Testis (tissue), 3 donors: ENCODE data around the gene USP17L10. TPM values are rescaled to one million over a fixed set of nuclear protein-coding genes. Genes with fewer than 3 reads are reported as not detected.
"Not testable (repeated sequence)": the region's sequence is repeated elsewhere in the genome, so short reads cannot be mapped to it uniquely, and the experiment has no call there.

ENCODE experiments used
- DNase-seq: peaks from one replicate; pipeline ENCODE4 v3.0.0-alpha.2; 2019
- H3K27ac ChIP-seq, 2 donors: fragments of 200-600 bp; sonication (generic); one replicate each; pipeline ENCODE4 v1.5.1; 2019
- H3K27me3 ChIP-seq: fragments of 200-600 bp; sonication (generic); one replicate; pipeline ENCODE4 v1.5.1; 2019
- H3K36me3 ChIP-seq: fragments of 200-600 bp; sonication (generic); one replicate; pipeline ENCODE4 v1.5.1; 2017; ENCODE audit warnings: low read depth; ENCODE audit errors: missing control alignments
- H3K4me1 ChIP-seq: fragments of 200-600 bp; sonication (generic); one replicate; pipeline ENCODE4 v1.5.1; 2019
- H3K4me3 ChIP-seq, 2 donors: fragments of 200-600 bp; sonication (generic); one replicate each; pipeline ENCODE4 v1.5.1; 2017 to 2019
- H3K9me3 ChIP-seq: fragments of 200-600 bp; sonication (generic); one replicate; pipeline ENCODE4 v1.5.1; 2017
- WGBS, 2 donors: methylation state at CpG; one replicate each; pipeline ENCODE4 v1.1.5; 2018; 5-methylcytosine and 5-hydroxymethylcytosine counted together
- intact Hi-C: fragments of 100-400 bp; cut with DNase I; formaldehyde crosslinking; loops from one replicate; pipeline ENCODE4 v1.15.1; 2023; ENCODE audit warnings: low total_unique reads
- polyA plus RNA-seq: library from polyadenylated mRNA; stranded (reverse); fragments of 350-450 nt; fragmentation: Illumina TruSeq; extraction: RNeasy Lipid Tissue Mini Kit (QIAGEN cat#74804); gene quantifications from one replicate; pipeline ENCODE4 v1.2.3, GENCODE V29; 2014; ENCODE audit warnings: low read depth, low replicate concordance; ENCODE audit not compliant: insufficient read depth
- total RNA-seq, 2 donors: library from RNA; depleted of rRNA; stranded (reverse); fragments of >200 nt; gene quantifications; one replicate each; pipeline ENCODE4 v1.2.3, GENCODE V29; 2016

USP17L10 gene
- total and polyA plus RNA-seq, 3 donors from 2014 or later: not detected

DNA sequence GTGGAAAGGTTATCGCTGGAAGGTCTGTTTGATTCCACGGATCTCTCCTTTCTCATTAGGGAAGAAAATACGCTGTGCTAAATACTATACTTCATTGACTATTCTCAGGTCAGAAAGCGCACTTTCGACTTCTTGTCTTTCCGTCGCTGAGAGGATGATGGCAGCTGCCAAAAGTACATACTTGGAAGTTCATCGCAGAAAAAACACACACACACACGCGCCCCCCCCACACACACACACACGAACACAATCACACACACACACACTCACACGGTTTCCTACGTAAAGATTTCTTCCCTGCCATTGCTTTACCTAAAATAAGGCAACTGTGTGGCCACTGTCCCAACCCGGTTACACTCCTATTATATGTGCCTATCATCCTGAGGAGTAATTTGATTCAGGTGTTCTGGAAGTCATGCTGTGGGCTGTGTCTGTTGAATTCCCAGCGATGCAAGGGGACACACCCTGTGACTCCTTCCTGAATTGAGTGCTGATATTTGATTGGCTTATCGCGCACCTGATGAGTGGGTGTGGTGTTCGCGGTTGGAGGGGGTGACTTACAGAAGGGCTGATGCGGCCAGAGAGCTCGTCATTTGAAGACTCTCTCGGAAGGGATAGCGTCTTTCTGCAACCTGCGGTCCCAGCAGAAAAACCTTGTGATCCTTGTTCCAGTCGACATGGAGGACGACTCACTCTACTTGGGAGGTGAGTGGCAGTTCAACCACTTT, 37.7 kb downstream of the USP17L10 start, which contains the start of gene USP17L18:
Gene USP17L18, plus strand, starts transcription at position 678 of the 728 bp plus-strand sequence. Its CDS starts 0 bp downstream, at position 678.
- 50 to 55% methylated on average over 9 to 11 of the region's 26 CpGs for WGBS, 2 donors

DNA sequence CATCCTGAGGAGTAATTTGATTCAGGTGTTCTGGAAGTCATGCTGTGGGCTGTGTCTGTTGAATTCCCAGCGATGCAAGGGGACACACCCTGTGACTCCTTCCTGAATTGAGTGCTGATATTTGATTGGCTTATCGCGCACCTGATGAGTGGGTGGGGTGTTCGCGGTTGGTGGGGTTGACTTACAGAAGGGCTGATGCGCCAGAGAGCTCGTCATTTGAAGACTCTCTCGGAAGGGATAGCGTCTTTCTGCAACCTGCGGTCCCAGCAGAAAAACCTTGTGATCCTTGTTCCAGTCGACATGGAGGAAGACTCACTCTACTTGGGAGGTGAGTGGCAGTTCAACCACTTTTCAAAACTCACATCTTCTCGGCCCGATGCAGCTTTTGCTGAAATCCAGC, 42.6 kb downstream of the USP17L10 start, which contains the start of gene USP17L19:
Gene USP17L19, plus strand, starts transcription at position 301 of the 400 bp plus-strand sequence. Its CDS starts 0 bp downstream, at position 301.
- whole genome bisulfite sequencing, 2 donors: no CpG with 5 or more reads among the region's 13 CpGs
- intact Hi-C loops, H3K9me3 ChIP-seq, H3K4me1 ChIP-seq, H3K4me3 ChIP-seq, H3K27ac ChIP-seq, H3K36me3 ChIP-seq, H3K27me3 ChIP-seq, DNase-seq: not testable (repeated sequence)

More for the DNA sequence above, 37.7 kb downstream of the USP17L10 start, which contains the start of gene USP17L18:
- peak; percentile 13 for DNase-seq
- H3K9me3 ChIP-seq, H3K4me1 ChIP-seq, H3K27ac ChIP-seq, H3K4me3 ChIP-seq, intact Hi-C loops, H3K27me3 ChIP-seq, H3K36me3 ChIP-seq: not testable (repeated sequence)

DNA sequence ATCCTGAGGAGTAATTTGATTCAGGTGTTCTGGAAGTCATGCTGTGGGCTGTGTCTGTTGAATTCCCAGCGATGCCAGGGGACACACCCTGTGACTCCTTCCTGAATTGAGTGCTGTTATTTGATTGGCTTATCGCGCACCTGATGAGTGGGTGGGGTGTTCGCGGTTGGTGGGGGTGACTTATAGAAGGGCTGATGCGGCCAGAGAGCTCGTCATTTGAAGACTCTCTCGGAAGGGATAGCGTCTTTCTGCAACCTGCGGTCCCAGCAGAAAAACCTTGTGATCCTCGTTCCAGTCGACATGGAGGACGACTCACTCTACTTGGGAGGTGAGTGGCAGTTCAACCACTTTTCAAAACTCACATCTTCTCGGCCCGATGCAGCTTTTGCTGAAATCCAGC, 47.4 kb downstream of the USP17L10 start, which contains the start of gene USP17L20:
Gene USP17L20, plus strand, starts transcription at position 301 of the 400 bp plus-strand sequence. Its CDS starts 0 bp downstream, at position 301.
- H3K4me3 ChIP-seq, H3K36me3 ChIP-seq, H3K27me3 ChIP-seq, H3K27ac ChIP-seq, H3K9me3 ChIP-seq, intact Hi-C loops, DNase-seq, H3K4me1 ChIP-seq: not testable (repeated sequence)
- WGBS, 2 donors: no CpG with 5 or more reads among the region's 15 CpGs

Other genes with a start within 250 kb of the USP17L10 start
- not detected for gene FAM90A26, start 40.2 kb upstream of the USP17L10 start, total RNA-seq
- gene FAM90A26, start 40.2 kb upstream of the USP17L10 start, polyA plus RNA-seq: not detected
- not detected for gene USP17L11, start 4.7 kb downstream of the USP17L10 start, total RNA-seq
- not detected for gene USP17L11, start 4.7 kb downstream of the USP17L10 start, polyA plus RNA-seq
- not detected for gene USP17L12, start 9.5 kb downstream of the USP17L10 start, total RNA-seq
- not detected for gene USP17L12, start 9.5 kb downstream of the USP17L10 start, polyA plus RNA-seq
- gene USP17L13, start 14.2 kb downstream of the USP17L10 start, total RNA-seq: not detected
- gene USP17L13, start 14.2 kb downstream of the USP17L10 start, polyA plus RNA-seq: not detected
- not detected for gene USP17L15, start 23.7 kb downstream of the USP17L10 start, total RNA-seq
- not detected for gene USP17L15, start 23.7 kb downstream of the USP17L10 start, polyA plus RNA-seq
- gene USP17L17, start 33.2 kb downstream of the USP17L10 start, total RNA-seq: not detected
- not detected for gene USP17L17, start 33.2 kb downstream of the USP17L10 start, polyA plus RNA-seq
- not detected for gene USP17L18, start 38.0 kb downstream of the USP17L10 start, total RNA-seq
- gene USP17L18, start 38.0 kb downstream of the USP17L10 start, polyA plus RNA-seq: not detected
- gene USP17L19, start 42.7 kb downstream of the USP17L10 start, total RNA-seq: not detected
- gene USP17L19, start 42.7 kb downstream of the USP17L10 start, polyA plus RNA-seq: not detected
- gene USP17L20, start 47.5 kb downstream of the USP17L10 start, total RNA-seq: not detected
- gene USP17L20, start 47.5 kb downstream of the USP17L10 start, polyA plus RNA-seq: not detected
- not detected for gene USP17L21, start 52.2 kb downstream of the USP17L10 start, total RNA-seq
- gene USP17L21, start 52.2 kb downstream of the USP17L10 start, polyA plus RNA-seq: not detected
- not detected for gene USP17L22, start 57.0 kb downstream of the USP17L10 start, total RNA-seq
- gene USP17L22, start 57.0 kb downstream of the USP17L10 start, polyA plus RNA-seq: not detected
- not detected for gene USP17L24, start 114.5 kb downstream of the USP17L10 start, total RNA-seq
- not detected for gene USP17L24, start 114.5 kb downstream of the USP17L10 start, polyA plus RNA-seq
- not detected for gene USP17L25, start 119.3 kb downstream of the USP17L10 start, total RNA-seq
- gene USP17L25, start 119.3 kb downstream of the USP17L10 start, polyA plus RNA-seq: not detected
- gene USP17L26, start 124.0 kb downstream of the USP17L10 start, total RNA-seq: not detected
- gene USP17L26, start 124.0 kb downstream of the USP17L10 start, polyA plus RNA-seq: not detected
- not detected for gene USP17L5, start 128.7 kb downstream of the USP17L10 start, total RNA-seq
- gene USP17L5, start 128.7 kb downstream of the USP17L10 start, polyA plus RNA-seq: not detected
- not detected for gene USP17L27, start 133.5 kb downstream of the USP17L10 start, total RNA-seq
- gene USP17L27, start 133.5 kb downstream of the USP17L10 start, polyA plus RNA-seq: not detected
- gene USP17L28, start 138.2 kb downstream of the USP17L10 start, total RNA-seq: not detected
- not detected for gene USP17L28, start 138.2 kb downstream of the USP17L10 start, polyA plus RNA-seq
- not detected for gene USP17L29, start 143.0 kb downstream of the USP17L10 start, total RNA-seq
- gene USP17L29, start 143.0 kb downstream of the USP17L10 start, polyA plus RNA-seq: not detected
- not detected for gene USP17L30, start 152.5 kb downstream of the USP17L10 start, total RNA-seq
- not detected for gene USP17L30, start 152.5 kb downstream of the USP17L10 start, polyA plus RNA-seq
- not detected for gene DEFB131A, start 233.8 kb downstream of the USP17L10 start, total RNA-seq
- gene DEFB131A, start 233.8 kb downstream of the USP17L10 start, polyA plus RNA-seq: not detected